Muscle of back (tissue), 11 donors: ENCODE data around the gene GPER1. TPM values are rescaled to one million over a fixed set of nuclear protein-coding genes. Genes with fewer than 3 reads are reported as not detected.

ENCODE experiments used
- DNase-seq, 3 donors: peaks; one replicate each; pipeline versions ENCODE4 v3.0.0 to v3.0.0-alpha.2; 2013
- polyA plus RNA-seq, 10 donors: library from polyadenylated mRNA; unstranded; fragments of 120-200 nt; gene quantifications; one replicate each; pipeline ENCODE4 v1.2.1, GENCODE V29; 2013; ENCODE audit not compliant: insufficient read length in 10 of 10

GPER1 gene
- polyA plus RNA-seq, 10 donors = 6.5 to 15.5 (median 9.9) TPM

DNA sequence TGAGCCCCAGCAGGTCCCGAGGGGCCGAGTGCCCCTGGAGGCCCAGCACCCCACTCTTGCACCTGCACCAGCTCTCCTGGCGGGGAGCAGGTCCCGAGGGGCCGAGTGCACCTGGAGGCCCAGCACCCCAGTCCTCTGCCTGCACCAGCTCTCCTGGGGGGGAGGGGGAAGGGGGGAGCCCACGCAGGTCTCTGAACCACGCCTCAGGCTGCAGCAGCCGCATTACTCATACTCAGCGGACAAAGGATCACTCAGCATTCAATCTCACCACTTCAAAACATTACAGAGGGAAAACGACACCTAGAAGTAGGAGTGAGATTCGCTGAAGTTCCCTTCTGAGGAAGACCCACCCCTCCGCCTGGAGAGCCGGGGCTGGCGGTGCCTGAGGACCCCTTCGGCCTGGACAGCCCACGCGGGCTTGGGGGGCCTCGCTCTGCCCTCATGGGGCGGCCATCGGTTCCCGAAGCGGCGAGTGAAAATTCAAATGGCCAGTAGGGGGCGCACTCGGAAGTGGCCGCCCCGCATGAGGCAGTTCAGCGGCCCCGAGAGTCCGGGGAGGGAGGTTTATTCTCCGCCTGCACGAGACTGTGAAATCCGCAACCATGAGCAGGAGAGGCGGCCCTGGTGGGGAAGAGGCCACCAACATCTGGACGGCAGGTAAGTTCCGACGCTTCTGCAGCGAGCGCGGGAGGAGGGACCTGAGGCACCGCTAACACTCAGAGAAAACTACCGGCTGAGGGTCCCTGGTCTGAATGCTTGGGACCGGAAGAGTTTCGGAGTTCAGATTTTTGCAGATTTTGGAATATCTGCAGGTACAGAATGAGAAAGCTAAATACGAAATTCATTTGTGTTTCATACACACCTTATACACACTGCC lies 1.1 kb upstream of the GPER1 start:
- DNase-seq = peak; percentile 52 to 89 (median 74)

DNA sequence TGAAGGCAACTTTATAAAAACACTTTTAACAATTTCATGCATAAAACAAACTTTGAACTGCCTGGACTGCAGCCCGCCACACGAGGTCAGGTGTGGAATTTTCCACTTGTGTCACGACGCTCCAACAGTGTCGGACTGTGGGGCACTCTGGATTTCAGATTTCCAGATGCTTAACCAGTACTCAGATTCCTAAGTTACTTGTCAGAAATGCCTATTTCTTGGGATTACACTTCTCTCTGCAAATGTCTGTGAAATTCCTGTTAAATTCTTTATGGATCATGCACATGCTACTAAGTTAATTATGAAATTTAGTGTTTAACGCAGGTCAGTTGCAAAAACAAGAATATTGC lies 473 bp upstream of the GPER1 start:
- DNase-seq = no peak

- no peak for DNase-seq
Measured at GRCh38 chr7:1090236-1090635, 2.3 kb downstream of the GPER1 start.

DNA sequence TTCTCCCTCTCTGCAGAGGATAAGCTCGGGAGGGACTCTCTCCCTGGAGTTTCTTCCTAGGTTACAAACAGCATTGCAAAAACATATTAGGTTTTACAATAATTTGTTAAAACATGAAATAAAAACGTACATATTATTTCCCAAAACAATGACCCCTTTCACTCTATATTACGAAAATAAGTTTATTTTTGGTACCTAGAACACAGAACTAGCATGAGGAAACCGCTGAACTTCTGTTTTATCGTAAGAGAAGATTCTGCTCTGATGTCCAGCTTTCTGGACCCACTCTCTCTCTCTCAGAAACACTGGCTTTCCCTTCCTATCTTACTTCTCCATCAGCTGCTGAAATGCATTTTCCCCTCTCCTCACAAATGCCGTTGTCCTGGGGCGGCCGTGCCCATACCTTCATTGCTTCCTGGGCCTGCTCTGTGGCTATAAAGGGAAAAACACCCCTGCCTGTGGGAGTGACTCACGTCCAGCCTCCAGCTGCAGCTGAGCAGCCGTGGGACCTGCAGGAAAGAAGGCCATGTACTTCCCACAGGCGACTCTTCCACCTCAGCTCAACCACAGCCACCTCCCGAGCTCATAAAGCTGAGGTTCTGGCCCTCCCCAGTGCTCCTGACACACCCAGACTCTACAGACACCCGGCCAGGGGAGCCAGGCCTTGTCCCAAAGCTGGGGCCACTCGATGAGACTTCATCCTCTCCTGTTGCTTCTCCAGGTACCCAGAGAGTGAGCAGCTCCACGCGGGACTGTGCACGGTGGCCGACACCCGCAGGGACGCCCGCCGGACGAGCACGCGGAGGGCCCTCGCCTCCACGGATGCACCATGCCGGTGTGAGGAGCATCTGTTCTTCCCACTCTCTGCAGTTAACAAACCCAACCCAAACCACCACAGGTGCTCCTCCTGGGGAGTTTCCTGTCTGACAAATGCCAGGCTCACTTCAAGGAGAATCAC lies 3.1 kb downstream of the GPER1 start:
- no peak for DNase-seq

GRCh38 chr7:1091644-1092027 lies 3.7 kb downstream of the GPER1 start:
- no peak for DNase-seq

DNA sequence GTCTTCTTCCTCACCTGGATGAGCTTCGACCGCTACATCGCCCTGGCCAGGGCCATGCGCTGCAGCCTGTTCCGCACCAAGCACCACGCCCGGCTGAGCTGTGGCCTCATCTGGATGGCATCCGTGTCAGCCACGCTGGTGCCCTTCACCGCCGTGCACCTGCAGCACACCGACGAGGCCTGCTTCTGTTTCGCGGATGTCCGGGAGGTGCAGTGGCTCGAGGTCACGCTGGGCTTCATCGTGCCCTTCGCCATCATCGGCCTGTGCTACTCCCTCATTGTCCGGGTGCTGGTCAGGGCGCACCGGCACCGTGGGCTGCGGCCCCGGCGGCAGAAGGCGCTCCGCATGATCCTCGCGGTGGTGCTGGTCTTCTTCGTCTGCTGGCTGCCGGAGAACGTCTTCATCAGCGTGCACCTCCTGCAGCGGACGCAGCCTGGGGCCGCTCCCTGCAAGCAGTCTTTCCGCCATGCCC lies 4.3 kb downstream of the GPER1 start:
- no peak for DNase-seq

- no peak for DNase-seq
Measured at GRCh38 chr7:1092806-1093501, 5.0 kb downstream of the GPER1 start.

DNA sequence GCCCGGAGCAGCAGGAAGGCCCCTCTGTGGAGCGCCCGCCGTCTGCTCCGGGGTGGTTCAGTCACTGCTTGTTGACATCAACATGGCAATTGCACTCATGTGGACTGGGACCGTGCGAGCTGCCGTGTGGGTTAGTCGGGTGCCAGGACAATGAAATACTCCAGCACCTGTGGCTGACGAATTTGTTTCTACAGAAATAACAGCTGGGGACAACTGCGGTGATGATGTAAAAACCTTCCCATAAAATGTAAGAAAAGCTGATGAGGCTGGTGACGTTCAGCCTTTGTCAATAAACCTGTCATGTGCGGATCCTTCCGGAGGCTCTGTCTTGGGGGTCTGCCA lies 5.6 kb downstream of the GPER1 start:
- no peak for DNase-seq

DNA sequence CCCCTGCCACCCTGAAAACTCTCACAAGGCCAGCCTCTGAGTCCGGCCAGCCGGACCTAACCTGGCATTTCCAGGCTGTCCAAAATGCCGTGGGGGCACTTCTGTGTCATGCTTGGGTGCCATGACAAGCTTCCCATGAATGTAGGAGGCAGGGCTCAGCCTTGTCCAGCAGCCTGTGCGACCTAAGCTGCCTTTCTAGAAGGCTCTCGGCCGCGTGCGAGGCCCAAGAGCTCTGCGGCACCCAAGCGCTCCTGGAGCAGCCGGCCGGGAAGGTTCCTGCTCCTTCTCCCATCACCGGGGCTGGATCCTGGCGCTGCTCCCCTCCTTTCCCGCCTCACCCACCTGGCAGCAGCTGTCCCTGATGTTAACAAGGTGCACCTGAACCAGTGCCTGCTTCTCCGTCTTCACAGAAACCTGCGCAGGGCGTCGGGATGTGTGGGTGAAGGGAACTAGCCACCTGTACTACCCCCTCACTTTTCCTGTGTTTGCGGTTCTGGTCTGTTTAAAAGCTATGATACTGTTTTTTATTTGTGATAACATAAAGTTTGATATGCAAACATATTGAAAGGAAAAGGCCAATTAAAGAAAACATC lies 6.1 kb downstream of the GPER1 start:
- DNase-seq = no peak

DNA sequence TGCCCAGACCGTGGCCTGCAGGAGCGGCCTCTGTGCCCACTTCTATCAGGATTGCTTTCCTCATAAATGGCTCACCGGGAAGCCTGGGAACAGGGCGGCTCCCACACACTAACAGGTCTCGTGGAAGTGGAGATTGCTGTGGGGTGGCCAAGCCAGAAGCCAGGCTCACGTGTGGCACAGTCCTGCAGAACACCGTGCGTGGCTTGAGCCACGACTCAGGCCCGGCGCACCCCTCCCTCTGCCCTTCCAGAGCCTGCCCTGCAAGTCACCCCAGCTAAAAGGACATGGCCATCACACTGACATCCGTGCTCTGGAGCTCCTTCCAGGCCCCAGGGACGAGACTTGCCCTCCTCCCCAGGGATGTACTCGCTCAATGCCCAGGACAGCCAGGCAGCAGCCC lies 7.0 kb downstream of the GPER1 start:
- no peak for DNase-seq

DNA sequence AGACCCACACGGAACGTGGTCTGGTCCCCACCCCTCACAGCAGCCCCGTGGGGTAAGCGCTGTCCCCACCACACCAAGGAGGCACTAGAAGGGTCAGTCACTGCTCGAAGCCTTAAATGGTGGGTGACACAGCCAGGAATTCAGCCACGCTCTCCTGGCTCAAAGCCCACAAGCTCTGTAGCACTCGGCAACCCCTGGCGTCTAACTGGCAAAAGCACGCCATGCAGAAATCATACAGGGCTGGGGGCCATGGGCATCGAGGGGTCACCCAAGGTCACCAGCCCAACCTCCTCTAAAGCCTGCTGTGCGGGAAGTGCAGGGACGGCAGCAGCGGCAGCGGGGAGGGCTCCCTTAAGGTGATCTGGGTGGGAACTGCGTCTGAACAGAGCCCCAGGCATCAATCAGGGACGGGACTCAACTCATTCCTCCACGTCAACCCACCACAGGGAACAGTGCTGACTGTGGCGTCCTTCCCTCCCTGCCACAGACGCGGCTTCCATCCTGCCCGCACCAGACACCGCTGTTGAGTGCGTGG lies 7.8 kb downstream of the GPER1 start:
- DNase-seq = no peak

- no peak for DNase-seq
Measured at GRCh38 chr7:1096156-1097119, 8.5 kb downstream of the GPER1 start.

GRCh38 chr7:1097120-1097504 lies 9.2 kb downstream of the GPER1 start:
- DNase-seq = no peak

- DNase-seq = no peak
Measured at GRCh38 chr7:1098243-1099153, 10.6 kb downstream of the GPER1 start.

DNA sequence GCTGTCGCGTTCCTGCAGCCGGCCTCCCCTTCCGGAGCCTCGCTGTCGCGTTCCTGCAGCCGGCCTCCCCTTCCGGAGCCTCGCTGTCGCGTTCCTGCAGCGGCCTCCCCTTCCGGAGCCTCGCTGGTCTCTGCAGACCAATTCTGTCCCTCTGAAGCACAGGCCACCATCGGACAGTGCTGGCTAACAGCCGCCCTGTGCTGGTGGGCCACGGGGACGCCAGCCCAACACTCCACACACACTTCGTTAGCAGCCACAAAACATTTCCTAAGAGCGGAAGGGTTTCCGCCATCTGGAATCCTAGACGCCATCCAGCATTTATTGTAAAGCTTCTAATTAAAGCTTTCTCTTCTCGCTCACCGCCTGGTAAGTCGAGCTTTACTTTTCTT lies 11.2 kb downstream of the GPER1 start:
- no peak for DNase-seq

DNA sequence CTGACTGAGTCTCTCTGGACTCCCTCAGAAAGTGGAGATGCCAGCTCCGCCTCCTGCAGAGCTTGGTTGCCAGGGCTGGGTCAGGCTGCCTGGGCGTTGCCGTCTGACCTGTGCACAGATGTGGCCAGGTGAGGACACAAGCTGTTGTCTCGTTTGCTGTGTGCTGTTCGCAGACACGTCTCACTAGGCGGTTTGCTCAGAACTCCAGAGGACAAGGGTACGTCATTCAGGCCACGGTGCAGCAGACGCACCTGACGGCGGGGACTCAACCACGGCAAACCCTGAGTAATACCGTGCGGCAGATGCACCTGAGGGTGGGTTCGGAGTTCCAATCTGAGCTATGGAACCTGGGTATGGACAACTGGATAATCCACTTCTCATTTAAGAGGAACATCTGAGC lies 11.7 kb downstream of the GPER1 start:
- DNase-seq = no peak

DNA sequence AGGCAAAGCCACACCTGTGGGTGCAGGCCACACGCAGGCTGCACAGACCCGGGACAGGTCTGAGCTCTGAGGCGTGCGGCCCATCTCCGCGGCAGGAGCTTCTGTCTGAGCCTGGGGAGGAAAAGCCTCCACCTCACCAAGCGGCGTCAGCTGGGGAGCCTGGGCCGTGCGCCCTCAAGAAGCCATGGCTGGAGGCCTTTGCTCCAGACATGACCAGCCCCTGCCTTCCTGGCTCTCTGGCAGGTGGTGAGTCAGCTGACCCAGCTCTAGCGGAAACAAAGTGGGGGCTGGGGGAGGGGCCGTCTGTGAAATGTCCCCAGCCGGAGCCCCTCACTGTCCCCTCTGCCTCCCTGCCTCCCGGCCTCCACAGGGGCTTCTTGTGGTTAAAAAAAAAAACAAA lies 12.5 kb downstream of the GPER1 start:
- no peak for DNase-seq

DNA sequence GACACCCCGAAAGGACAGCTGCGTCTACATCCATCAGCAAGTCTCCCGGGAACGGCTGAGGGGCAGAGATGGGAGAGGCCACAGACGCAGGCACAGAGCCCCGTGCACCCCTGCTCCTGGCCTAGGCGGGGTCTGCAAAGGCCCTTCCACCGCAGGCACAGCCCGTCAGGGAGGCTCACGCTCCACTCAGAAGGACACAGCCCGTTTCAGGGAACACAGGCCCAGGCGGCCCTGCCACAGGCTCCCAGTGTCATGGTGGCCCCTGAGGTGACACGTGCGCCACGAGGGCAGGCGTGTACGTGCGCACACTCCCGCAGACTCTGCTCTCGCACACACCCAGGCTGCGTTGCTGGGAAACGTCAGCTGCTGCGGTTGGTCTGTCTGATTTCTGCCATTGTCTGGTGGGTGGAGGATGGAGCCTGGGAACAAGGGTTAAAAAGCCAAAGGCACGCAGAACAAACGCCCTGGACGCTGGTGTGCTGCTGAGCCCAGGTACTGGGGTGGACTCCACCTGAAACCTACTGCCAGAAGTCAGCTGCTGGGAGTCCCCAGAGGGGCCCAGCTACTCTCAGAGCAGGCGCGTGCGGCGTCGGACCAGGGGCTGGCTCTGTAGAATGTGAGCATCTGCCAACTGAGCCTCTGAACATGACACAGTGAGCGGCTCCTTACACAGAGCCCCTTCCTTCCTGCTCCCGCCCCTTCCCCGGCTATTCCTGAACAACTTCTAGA lies 13.1 kb downstream of the GPER1 start:
- DNase-seq = no peak
